CD4-positive, alpha-beta T cell treated with Interleukin-2 at 100 ng/mL for 4 hours (primary cell): ENCODE measurements around the gene SRGAP1.
A peak's percentile ranks its signal among the peaks of the same experiment; 100 is the strongest.
"Not testable (repeated sequence)": the region's sequence is repeated elsewhere in the genome, so short reads cannot be mapped to it uniquely, and the experiment has no call there.

Experiments
- DNase-seq: peaks from one replicate; pipeline ENCODE4 v3.0.0-alpha.2; 2020; ENCODE audit warnings: low spot score

Gene SRGAP1

GRCh38 chr12:63838411-63838810 lies 6.1 kb upstream of the SRGAP1 start:
- no peak for DNase-seq

DNA sequence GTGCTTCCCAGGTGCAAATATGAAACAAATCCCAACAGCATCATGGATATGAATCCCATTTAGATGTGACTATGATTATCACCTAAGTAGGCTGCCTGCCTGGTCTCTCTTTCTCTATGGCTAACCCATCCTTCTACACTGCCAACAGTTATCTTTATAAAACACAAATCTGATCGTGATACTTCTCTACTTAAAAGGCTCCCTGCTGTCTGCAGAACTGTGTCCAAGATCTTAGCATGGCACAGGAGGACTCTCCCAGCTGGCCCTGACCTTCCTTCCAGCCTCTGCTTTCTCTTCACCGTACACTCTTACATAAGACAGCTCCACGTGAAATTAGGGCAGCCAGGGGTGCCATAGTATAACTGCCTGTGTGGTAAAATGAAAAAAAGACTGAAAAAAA lies 3.5 kb upstream of the SRGAP1 start:
- no peak for DNase-seq

DNA sequence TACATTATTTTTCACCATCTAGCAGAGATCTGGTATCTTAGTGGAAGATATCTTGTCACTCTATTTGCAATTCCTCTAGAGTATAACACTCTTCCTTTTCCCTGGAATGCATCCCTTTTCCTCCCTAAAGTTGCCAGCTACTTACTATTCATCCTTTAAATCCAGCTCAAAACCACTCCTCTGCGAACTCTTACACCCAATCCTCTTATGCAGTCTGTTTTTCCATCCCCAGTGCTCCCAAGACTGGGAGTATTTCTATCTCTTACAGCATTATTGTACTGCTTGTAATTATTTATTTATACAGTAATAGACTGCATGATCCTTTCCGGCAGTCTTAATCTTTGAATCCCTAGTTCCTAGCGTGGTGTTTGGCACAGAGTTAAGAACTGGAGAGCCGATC lies 2.9 kb upstream of the SRGAP1 start:
- DNase-seq, result no peak

DNA sequence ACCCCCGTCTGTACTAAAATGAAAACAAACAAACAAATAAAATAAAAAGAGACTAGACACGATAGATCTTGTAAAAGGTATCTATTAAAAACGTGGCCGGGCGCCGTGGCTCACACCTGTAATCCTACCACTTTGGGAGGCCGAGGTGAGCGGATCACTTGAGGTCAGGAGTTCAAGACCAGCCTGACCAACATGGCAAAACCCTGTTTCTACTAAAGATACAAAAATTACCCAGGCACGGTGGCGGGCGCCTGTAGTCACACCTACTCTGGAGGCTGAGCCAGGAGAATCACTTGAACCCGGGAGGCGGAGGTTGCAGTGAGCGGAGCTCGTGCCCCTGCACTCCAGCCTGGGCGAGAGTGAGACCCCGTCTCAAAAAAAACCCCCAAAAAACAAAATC lies 1.8 kb upstream of the SRGAP1 start:
- not testable (repeated sequence) for DNase-seq

DNA sequence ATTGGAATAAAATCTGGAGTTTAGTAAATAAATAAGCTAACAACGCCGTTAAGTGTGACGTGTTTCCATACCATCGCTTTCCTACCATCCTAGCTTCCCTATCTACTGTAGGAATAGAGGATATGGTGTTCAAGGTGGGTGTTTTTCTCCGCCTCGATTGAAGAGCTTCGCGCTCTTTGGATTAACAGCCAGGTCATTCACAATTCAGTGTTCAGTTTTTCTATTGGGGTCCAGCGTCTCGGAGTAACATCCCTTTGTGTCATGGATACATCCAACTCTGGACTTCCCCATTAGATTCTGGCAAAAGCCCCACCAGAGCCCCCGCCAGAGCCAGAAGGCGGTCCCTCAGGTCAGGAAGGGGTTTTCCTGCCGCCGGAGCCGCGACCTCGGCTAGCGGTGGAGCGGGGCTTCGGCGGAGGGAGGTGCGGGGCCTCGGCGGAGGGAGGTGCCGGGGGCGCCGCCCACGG lies 1.2 kb upstream of the SRGAP1 start:
- DNase-seq, result peak; percentile 3

- peak; percentile 75 for DNase-seq
These were observed 644 bp upstream of the SRGAP1 start for GRCh38 chr12:63843721-63844390.

DNA sequence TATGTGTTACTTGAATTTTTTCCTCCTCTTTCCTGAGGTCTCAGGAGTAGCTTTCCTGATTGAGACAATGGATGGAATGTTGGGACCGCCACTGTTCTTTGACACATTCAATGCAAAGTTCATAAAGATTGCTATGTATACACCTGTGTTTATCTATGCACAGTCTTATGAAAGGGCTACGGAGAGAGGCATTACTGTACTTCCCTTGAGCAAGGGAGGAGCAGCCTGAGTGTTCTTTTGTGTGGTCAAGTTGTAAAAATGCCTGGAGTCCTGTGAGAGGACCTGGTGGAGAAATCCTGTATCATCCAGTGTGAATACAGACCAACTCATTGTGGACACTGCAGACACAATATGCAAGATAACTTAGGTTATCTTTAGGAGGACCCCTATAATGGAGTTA lies 1.2 kb downstream of the SRGAP1 start:
- DNase-seq, result no peak

- no peak for DNase-seq
These were observed 1.9 kb downstream of the SRGAP1 start for GRCh38 chr12:63846238-63846967.

DNA sequence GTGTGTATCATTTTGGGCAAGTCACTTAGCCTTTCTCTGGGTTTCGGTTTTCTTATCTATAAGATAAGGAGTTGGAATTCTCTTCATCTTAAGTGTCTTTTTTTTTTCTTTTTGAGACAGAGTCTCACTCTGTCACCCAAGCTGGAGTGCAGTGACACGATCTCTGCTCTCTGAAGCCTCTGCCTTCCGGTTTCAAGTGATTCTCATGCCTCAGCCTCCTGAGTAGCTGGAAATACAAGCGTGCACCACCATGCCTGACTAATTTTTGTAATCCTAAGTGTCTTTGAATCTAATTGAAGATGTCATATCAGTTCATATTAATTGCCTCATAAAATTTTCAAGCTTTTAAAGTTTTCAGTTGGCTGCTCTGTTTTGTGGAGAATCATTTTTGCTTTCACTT lies 4.0 kb downstream of the SRGAP1 start:
- no peak for DNase-seq

DNA sequence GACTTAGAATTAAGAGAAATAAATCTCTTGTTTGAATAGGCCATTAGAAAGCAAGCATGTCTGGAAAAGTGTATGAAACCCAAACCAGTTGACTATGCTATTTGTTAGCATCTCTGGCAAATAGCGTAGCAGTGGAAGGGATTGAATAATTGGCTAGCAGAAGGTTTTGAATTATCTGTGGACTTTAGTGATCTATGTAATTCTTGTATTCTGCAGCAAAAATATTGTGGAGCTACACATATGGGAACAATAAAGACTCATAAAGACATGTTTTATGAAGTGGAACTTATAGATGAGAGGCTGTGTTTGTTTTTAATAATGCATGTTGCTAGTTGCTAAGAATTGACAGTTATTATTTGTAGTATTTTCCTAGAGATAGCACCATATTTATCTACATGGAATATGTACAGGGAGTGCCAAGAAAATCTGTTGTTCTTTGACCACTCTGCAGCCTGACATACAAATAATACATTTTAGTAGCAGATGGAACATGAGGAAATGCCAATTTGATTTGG lies 4.7 kb downstream of the SRGAP1 start:
- no peak for DNase-seq

DNA sequence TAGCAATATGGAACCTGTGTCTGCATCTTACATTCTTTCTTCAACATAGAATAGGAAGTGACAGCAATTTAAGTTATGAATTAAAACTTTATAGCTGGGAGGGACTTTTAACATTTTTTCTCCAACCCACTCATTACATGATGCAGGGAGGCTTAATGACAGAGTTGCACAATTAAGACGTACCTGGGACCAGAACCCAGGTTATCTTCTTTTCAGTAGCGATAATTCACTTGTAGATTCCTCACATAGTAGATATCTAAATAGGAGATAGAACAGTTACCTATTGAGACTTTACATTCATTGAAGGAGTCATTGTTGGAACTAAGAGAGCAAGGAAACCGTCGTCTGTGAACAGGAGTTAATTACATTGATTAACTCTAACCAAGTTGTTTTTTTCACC lies 5.1 kb downstream of the SRGAP1 start:
- no peak for DNase-seq

GRCh38 chr12:63853978-63854377 lies 9.5 kb downstream of the SRGAP1 start:
- no peak for DNase-seq

GRCh38 chr12:63855299-63855698 lies 10.8 kb downstream of the SRGAP1 start:
- DNase-seq, result no peak

DNA sequence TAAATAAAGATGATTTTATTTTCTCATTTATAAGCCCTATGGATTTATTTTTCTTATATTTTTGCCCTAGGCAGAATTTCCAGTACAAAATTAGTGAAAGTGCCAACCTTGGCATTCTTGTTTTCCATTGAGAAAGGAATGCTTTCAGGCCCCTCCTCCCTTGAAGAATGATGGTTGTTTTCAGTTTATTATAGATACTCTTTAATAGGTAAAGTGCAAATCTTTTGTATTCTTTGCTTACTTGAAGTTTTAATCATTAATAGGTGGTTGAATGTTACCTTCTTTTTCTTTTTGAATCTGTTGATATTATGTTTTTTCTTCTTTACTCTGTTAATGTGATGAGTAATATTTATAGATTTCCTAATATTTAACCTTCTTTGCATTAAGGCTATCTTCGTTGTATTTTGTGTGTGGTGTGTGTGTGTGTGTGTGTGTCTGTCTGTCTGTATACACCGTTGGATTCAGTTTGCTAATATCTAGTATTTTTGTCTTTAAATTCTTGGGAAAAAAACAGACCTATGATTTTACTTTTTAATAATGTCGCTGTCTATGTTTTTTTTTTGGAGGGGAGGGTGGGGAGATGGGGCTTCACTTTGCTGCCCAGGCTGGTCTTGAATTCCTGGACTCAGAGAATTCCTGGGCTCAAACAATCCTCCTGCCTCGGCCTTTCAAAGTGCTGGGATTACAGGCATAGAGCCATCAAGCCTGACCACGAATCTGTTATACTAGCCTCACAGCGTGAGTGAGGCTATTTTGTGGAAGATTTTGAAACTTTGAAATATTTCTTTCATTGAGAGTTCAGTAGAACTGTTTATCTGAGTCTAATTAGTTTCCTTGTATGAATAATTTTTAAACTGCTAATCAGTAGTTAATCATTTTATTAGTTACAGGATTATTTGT lies 13.5 kb downstream of the SRGAP1 start:
- no peak for DNase-seq

GRCh38 chr12:63859880-63860279 lies 15.4 kb downstream of the SRGAP1 start:
- DNase-seq, result not testable (repeated sequence)

GRCh38 chr12:63862187-63862968 lies 17.9 kb downstream of the SRGAP1 start:
- DNase-seq, result no peak

DNA sequence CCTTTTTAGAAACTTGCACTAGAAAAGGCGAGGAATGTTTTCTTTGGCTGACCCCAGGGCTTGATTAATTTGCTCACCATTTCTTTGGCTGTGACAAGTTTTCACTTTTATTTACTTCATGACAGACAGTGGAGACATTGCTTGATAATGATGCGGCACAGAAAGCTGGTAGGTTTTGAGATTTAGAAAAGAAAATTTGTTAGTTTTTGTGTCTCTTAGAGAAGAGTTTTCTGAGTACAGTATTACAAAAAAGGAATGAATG lies 18.4 kb downstream of the SRGAP1 start:
- DNase-seq, result no peak

GRCh38 chr12:63863658-63864453 lies 19.4 kb downstream of the SRGAP1 start:
- no peak for DNase-seq

DNA sequence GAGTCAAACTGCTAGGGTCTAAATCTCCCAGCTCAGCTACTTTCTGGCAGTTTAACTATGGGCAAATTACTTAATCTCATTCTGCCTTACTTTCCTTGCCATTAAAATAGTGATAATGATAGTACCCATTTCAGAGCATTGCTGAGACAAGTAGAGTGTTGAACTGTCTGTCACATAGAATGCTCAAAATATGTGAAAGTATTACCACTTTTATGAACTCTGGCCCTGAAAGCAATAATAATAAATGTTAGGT lies 19.9 kb downstream of the SRGAP1 start:
- no peak for DNase-seq

DNA sequence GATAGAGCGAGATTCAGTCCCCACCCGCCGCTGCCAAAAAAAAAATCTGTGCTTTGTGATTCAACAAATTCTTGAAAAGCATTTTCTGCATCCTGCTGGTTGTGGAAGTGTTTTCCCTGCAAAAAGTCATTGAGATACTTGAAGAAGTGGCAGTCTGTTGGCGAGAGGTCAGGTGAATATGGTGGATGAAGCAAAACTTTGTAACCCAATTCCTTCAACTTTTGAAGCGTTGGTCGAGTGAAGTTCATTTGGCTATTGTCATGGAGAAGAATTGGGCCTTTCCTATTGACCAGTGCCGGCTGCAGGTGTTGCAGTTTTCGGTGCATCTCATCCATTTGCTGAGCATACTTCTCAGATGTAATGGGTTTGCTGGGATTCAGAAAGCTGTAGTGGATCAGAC lies 20.9 kb downstream of the SRGAP1 start:
- no peak for DNase-seq

GRCh38 chr12:63867053-63867452 lies 22.6 kb downstream of the SRGAP1 start:
- no peak for DNase-seq
